H1 (cell line): ENCODE results near the gene DBH. TPM values are rescaled to one million over a fixed set of nuclear protein-coding genes. Genes with fewer than 3 reads are reported as not detected.

ENCODE experiments used
- CTCF ChIA-PET: fragments of 300-600 bp; sonication (Branson Sonifier 250); formaldehyde crosslinking; loops from one replicate; lab custom pipeline; 2021; ENCODE audit not compliant: partially characterized antibody; lab: Charles Lee
- POLR2A ChIA-PET: fragments of 300-600 bp; sonication (Branson Sonifier 250); formaldehyde crosslinking; loops from one replicate; lab custom pipeline; 2021; ENCODE audit warnings: inconsistent platforms; ENCODE audit not compliant: partially characterized antibody; lab: Charles Lee
- DNase-seq, 2 experiments: peaks; one replicate each; pipeline versions ENCODE4 v3.0.0 to v3.0.0-alpha.2; 2010 to 2022; ENCODE audit warnings: low spot score in 2 of 2, low read depth in 1 of 2, mixed read lengths in 1 of 2
- FAIRE-seq: peaks from 2 replicates; lab custom pipeline; 2011; peaks lifted over from hg19 to GRCh38; lab: Jason Lieb, UNC
- H2AFZ ChIP-seq: 2 replicates; pipeline ENCODE4 v1.8.1; 2012; ENCODE audit warnings: low read length, inconsistent platforms
- H2AK5ac ChIP-seq: 2 replicates; pipeline ENCODE4 v1.6.1; 2013; ENCODE audit warnings: low read depth, low read length
- H2BK120ac ChIP-seq: replicated peaks from 2 replicates; pipeline ENCODE3; 2013; ENCODE audit warnings: low read depth, low read length, inconsistent platforms
- H2BK12ac ChIP-seq: 2 replicates; pipeline ENCODE4 v1.6.1; 2013; ENCODE audit warnings: low read depth, low read length
- H2BK15ac ChIP-seq: 2 replicates; pipeline ENCODE4 v1.6.1; 2013; ENCODE audit warnings: low read length
- H2BK20ac ChIP-seq: 2 replicates; pipeline ENCODE4 v1.6.1; 2013; ENCODE audit warnings: low read length
- H2BK5ac ChIP-seq: 2 replicates; pipeline ENCODE4 v1.6.1; 2013; ENCODE audit warnings: low read depth, low read length
- H3K14ac ChIP-seq: 2 replicates; pipeline ENCODE4 v1.6.1; 2013; ENCODE audit warnings: inconsistent platforms; ENCODE audit not compliant: insufficient read length
- H3K18ac ChIP-seq: 2 replicates; pipeline ENCODE4 v1.6.1; 2013; ENCODE audit warnings: low read length; ENCODE audit errors: extremely low read depth
- H3K23ac ChIP-seq: 2 replicates; pipeline ENCODE4 v1.6.1; 2013; ENCODE audit warnings: inconsistent platforms; ENCODE audit not compliant: insufficient read length
- H3K23me2 ChIP-seq: 2 replicates; pipeline ENCODE4 v1.6.1; 2013; ENCODE audit warnings: low read depth, low read length
- H3K27ac ChIP-seq: 2 replicates; pipeline ENCODE4 v1.6.1; 2011; ENCODE audit warnings: low read depth, low read length, inconsistent platforms
- H3K27me3 ChIP-seq, 4 experiments: replicated peaks in 1 of 4; 1 replicate in 1 of 4; 2 replicates in 3 of 4; pipeline versions ENCODE4 v1.6.1 to v1.8.1; 2011 to 2013; ENCODE audit warnings: low read length in 3 of 4, mild to moderate bottlenecking in 3 of 4, inconsistent platforms in 2 of 4, mixed read lengths in 2 of 4, moderate library complexity in 1 of 4; ENCODE audit not compliant: control insufficient read depth in 3 of 4, insufficient read depth in 3 of 4; ENCODE audit errors: extremely low read depth in 1 of 4
- H3K36me3 ChIP-seq, 4 experiments: 2 replicates each; pipeline versions ENCODE4 v1.6.1 to v1.8.1; 2011 to 2013; ENCODE audit warnings: mild to moderate bottlenecking in 4 of 4, low read length in 3 of 4, moderate library complexity in 2 of 4, control low read depth in 1 of 4, inconsistent platforms in 1 of 4; ENCODE audit not compliant: insufficient read depth in 4 of 4, control insufficient read depth in 2 of 4
- H3K4ac ChIP-seq: replicated peaks from 2 replicates; pipeline ENCODE3; 2013; ENCODE audit warnings: low read length, low read depth, mixed read lengths, inconsistent platforms; ENCODE audit not compliant: insufficient read length
- H3K4me1 ChIP-seq, 4 experiments: replicated peaks in 1 of 4; 1 replicate in 1 of 4; 2 replicates in 3 of 4; pipeline versions ENCODE4 v1.6.1 to v1.8.1; 2011 to 2013; ENCODE audit warnings: low read length in 3 of 4, inconsistent platforms in 2 of 4, mixed read lengths in 1 of 4; ENCODE audit not compliant: insufficient read depth in 4 of 4, control insufficient read depth in 3 of 4
- H3K4me2 ChIP-seq, 2 experiments: 2 replicates each; pipeline versions ENCODE4 v1.6.1 to v1.8.1; 2011 to 2013; ENCODE audit warnings: low read depth in 2 of 2, low read length in 2 of 2, control low read depth in 1 of 2, inconsistent platforms in 1 of 2, mild to moderate bottlenecking in 1 of 2; ENCODE audit not compliant: insufficient read depth in 1 of 2
- H3K4me3 ChIP-seq, 4 experiments: fragments of 200-600, 300-600 bp in 1 of 4; sonication (generic), shearing (Covaris generic), sonication (Bioruptor Twin) in 1 of 4; 2 replicates each; pipeline versions ENCODE4 v1.5.1 to v1.8.1; 2011 to 2016; ENCODE audit warnings: low read length in 4 of 4, low read depth in 3 of 4, control low read depth in 2 of 4, inconsistent platforms in 2 of 4, mild to moderate bottlenecking in 2 of 4, mixed read lengths in 1 of 4, moderate library complexity in 1 of 4; ENCODE audit not compliant: insufficient read depth in 2 of 4; ENCODE audit errors: extremely low read depth in 1 of 4
- H3K56ac ChIP-seq: replicated peaks from 2 replicates; pipeline ENCODE3; 2013; ENCODE audit warnings: low read depth, mild to moderate bottlenecking, mixed read lengths, low read length, inconsistent platforms; ENCODE audit not compliant: insufficient read length
- H3K79me1 ChIP-seq: 2 replicates; pipeline ENCODE4 v1.6.1; 2013; ENCODE audit warnings: low read depth, low read length, control low read depth
- H3K79me2 ChIP-seq, 2 experiments: 2 replicates each; pipeline versions ENCODE4 v1.6.1 to v1.8.1; 2012 to 2013; ENCODE audit warnings: low read length in 2 of 2, mild to moderate bottlenecking in 2 of 2, inconsistent platforms in 1 of 2; ENCODE audit not compliant: insufficient read depth in 2 of 2, control insufficient read depth in 1 of 2
- H3K9ac ChIP-seq, 4 experiments: replicated peaks in 1 of 4; 1 replicate in 1 of 4; 2 replicates in 3 of 4; pipeline versions ENCODE4 v1.6.1 to v1.8.1; 2011 to 2013; ENCODE audit warnings: low read depth in 3 of 4, low read length in 3 of 4, control low read depth in 2 of 4, mild to moderate bottlenecking in 2 of 4, moderate library complexity in 2 of 4, inconsistent platforms in 1 of 4; ENCODE audit errors: extremely low read depth in 1 of 4
- H3K9me3 ChIP-seq, 2 experiments: 2 replicates each; pipeline versions ENCODE4 v1.6.1 to v1.8.1; 2012 to 2013; ENCODE audit warnings: mild to moderate bottlenecking in 2 of 2, moderate library complexity in 2 of 2, control low read depth in 1 of 2, inconsistent platforms in 1 of 2, low read depth in 1 of 2, low read length in 1 of 2, mixed read lengths in 1 of 2; ENCODE audit not compliant: insufficient read depth in 2 of 2
- H4K20me1 ChIP-seq, 2 experiments: replicated peaks in 1 of 2; 2 replicates each; pipeline versions ENCODE3 to v1.8.1; 2011 to 2013; ENCODE audit warnings: inconsistent platforms in 2 of 2, low read length in 2 of 2, mild to moderate bottlenecking in 1 of 2; ENCODE audit not compliant: insufficient read depth in 2 of 2, control insufficient read depth in 1 of 2
- H4K5ac ChIP-seq: 2 replicates; pipeline ENCODE4 v1.6.1; 2013; ENCODE audit warnings: low read length, low read depth, mixed read lengths, inconsistent platforms; ENCODE audit not compliant: insufficient read length
- H4K8ac ChIP-seq: 2 replicates; pipeline ENCODE4 v1.8.0; 2013; ENCODE audit warnings: mild to moderate bottlenecking, moderate library complexity, low read length, inconsistent platforms; ENCODE audit not compliant: insufficient read depth; ENCODE audit errors: extremely low read depth
- H4K91ac ChIP-seq: replicated peaks from 2 replicates; pipeline ENCODE3; 2013; ENCODE audit warnings: low read length, mixed read lengths, inconsistent platforms; ENCODE audit not compliant: insufficient read length
- ATF3 ChIP-seq: IDR thresholded peaks from 2 replicates; pipeline ENCODE4 v1.6.1; 2011; ENCODE audit warnings: low read depth, mild to moderate bottlenecking, low read length; ENCODE audit not compliant: insufficient read depth
- BACH1 ChIP-seq: IDR thresholded peaks from 2 replicates; pipeline ENCODE4 v1.6.1; 2012; ENCODE audit warnings: low read length, improper control_type of control experiment
- BRCA1 ChIP-seq: IDR thresholded peaks from 2 replicates; pipeline ENCODE4 v1.6.1; 2012; ENCODE audit warnings: low read depth, low read length, improper control_type of control experiment
- CEBPB ChIP-seq: IDR thresholded peaks from 2 replicates; pipeline ENCODE4 v1.6.1; 2012; ENCODE audit warnings: low read depth, low read length
- CTBP2 ChIP-seq: IDR thresholded peaks from 2 replicates; pipeline ENCODE4 v1.7.0; 2011; ENCODE audit warnings: borderline replicate concordance, mild to moderate bottlenecking, moderate library complexity, mixed read lengths, low read length; ENCODE audit not compliant: insufficient read depth, insufficient read length
- E2F6 ChIP-seq: IDR thresholded peaks from 2 replicates; pipeline ENCODE4 v1.6.1; 2012; ENCODE audit warnings: inconsistent platforms
- EGR1 ChIP-seq: IDR thresholded peaks from 2 replicates; pipeline ENCODE4 v1.6.1; 2011; ENCODE audit warnings: low read depth, low read length, borderline replicate concordance
- MAFK ChIP-seq: IDR thresholded peaks from 2 replicates; pipeline ENCODE4 v1.6.1; 2012; ENCODE audit warnings: low read depth, mild to moderate bottlenecking, improper control_type of control experiment, low read length
- NRF1 ChIP-seq: IDR thresholded peaks from 2 replicates; pipeline ENCODE4 v1.6.1; 2011; ENCODE audit warnings: mild to moderate bottlenecking, low read depth, low read length, improper control_type of control experiment
- SP2 ChIP-seq: IDR thresholded peaks from 2 replicates; pipeline ENCODE4 v1.6.1; 2012; ENCODE audit warnings: mild to moderate bottlenecking, low read length, inconsistent platforms
- TAF7 ChIP-seq: optimal IDR thresholded peaks from 2 replicates; pipeline ENCODE3; 2011; ENCODE audit warnings: low read depth, mild to moderate bottlenecking, inconsistent platforms, low read length, moderate library complexity, borderline replicate concordance
- TBP ChIP-seq: IDR thresholded peaks from 2 replicates; pipeline ENCODE4 v1.6.1; 2011; ENCODE audit warnings: low read depth, low read length, improper control_type of control experiment
- TEAD4 ChIP-seq: IDR thresholded peaks from 2 replicates; pipeline ENCODE4 v1.6.1; 2012; ENCODE audit warnings: low read depth, low read length, inconsistent platforms, mixed read lengths
- WGBS, 2 experiments: shearing (Covaris generic) in 1 of 2; methylation state at CpG; one replicate each; pipeline versions ENCODE4 v1.1.6 to v1.1.7; 2013 to 2015; ENCODE audit warnings: low lambda C conversion rate in 2 of 2, mixed read lengths in 2 of 2, inconsistent platforms in 1 of 2, low coverage in 1 of 2, missing lambda C conversion rate in 1 of 2; ENCODE audit not compliant: insufficient replicate concordance in 2 of 2, insufficient coverage in 1 of 2, insufficient read length in 1 of 2; ENCODE audit errors: extremely low coverage in 1 of 2, missing lambda C conversion rate in 1 of 2; 5-methylcytosine and 5-hydroxymethylcytosine counted together
- polyA plus RNA-seq, 7 experiments: library from polyadenylated mRNA; depleted of rRNA in 3 of 7; stranded (reverse) in 5 of 7; unstranded in 2 of 7; fragments of >200 nt in 5 of 7; fragments of 200-250 nt in 2 of 7; gene quantifications; 1 replicate in 5 of 7; 2 replicates in 1 of 7; 4 replicates in 1 of 7; pipeline versions ENCODE4 v1.2.1 to v1.2.3, GENCODE V29; 2011 to 2013; ENCODE audit warnings: missing spikeins in 2 of 7, mixed read lengths in 2 of 7
- total RNA-seq: library from RNA; stranded (reverse); fragmentation: NEBNext Ultra II Directional; extraction: Animal tissue kit (Norgen Biotek cat#: 25700); gene quantifications from 2 replicates; pipeline ENCODE4 v1.2.1, GENCODE V29; 2021

Gene DBH
- total and polyA plus RNA-seq, 2 of the 8 experiments (the other 6 are each of a cell fraction or from before 2014, with no cell fraction given) = 0.18 TPM; not detected in 1

- ChIA-PET POLR2A (no interaction called here), CTCF (no interaction called here)
- Histone ChIP-seq H2AK5ac (no peak overlapping the region), H3K9ac (no peak overlapping the region), H3K18ac (no peak overlapping the region), H2BK120ac (no peak overlapping the region), H3K27ac (no peak overlapping the region), H3K4me1 (no peaks in the 10 kb centered on the region), H3K27me3 (peaks cover 0 to 5% (median 0%) of the 10 kb centered on the region in 4 experiments; a peak in 2 of 7 replicates), H2AFZ (no peak overlapping the region), H3K14ac (no peak overlapping the region), H3K79me2 (no peaks in the 10 kb centered on the region), H3K23ac (no peak overlapping the region), H2BK12ac (no peak overlapping the region), H2BK20ac (no peak overlapping the region), H3K23me2 (no peaks in the 10 kb centered on the region), H4K91ac (no peak overlapping the region), H3K4me3 (no peak overlapping the region), H4K20me1 (no peaks in the 10 kb centered on the region), H3K4ac (no peak overlapping the region), H3K9me3 (peaks cover 3 to 6% of the 10 kb centered on the region in 2 experiments; a peak in 3 of 4 replicates), H4K5ac (no peak overlapping the region), H2BK15ac (no peak overlapping the region), H3K79me1 (no peaks in the 10 kb centered on the region), H2BK5ac (no peak overlapping the region), H3K4me2 (no peak overlapping the region), H4K8ac (no peak overlapping the region), H3K56ac (no peak overlapping the region), H3K36me3 (no peaks in the 10 kb centered on the region)
- FAIRE-seq = no peak
- no peak for DNase-seq
- TF ChIP-seq TAF7 = no peak
- TF ChIP-seq E2F6 = no peak
- no peak for TF ChIP-seq BRCA1
- TF ChIP-seq SP2 = no peak
- TF ChIP-seq CTBP2 = no peak
- no peak for TF ChIP-seq ATF3
- TF ChIP-seq EGR1 = no peak
- TF ChIP-seq CEBPB = no peak
- TF ChIP-seq TEAD4 = no peak
- TF ChIP-seq MAFK = no peak
- no peak for TF ChIP-seq TBP
- no peak for TF ChIP-seq BACH1
- TF ChIP-seq NRF1 = no peak
- 80% methylated on average over 11 of the region's 11 CpGs; no CpG with 5 or more reads in 1 of the 2 experiments for WGBS, 2 experiments
Observed at GRCh38 chr9:133621725-133622267, 14.4 kb upstream of the DBH start.
